HS-27A (cell line): ENCODE results near the gene RMND5B.

Source experiments
- DNase-seq: peaks from one replicate; pipeline ENCODE4 v3.0.0-alpha.2; 2012; ENCODE audit warnings: low read depth, missing footprints

Gene RMND5B

DNA sequence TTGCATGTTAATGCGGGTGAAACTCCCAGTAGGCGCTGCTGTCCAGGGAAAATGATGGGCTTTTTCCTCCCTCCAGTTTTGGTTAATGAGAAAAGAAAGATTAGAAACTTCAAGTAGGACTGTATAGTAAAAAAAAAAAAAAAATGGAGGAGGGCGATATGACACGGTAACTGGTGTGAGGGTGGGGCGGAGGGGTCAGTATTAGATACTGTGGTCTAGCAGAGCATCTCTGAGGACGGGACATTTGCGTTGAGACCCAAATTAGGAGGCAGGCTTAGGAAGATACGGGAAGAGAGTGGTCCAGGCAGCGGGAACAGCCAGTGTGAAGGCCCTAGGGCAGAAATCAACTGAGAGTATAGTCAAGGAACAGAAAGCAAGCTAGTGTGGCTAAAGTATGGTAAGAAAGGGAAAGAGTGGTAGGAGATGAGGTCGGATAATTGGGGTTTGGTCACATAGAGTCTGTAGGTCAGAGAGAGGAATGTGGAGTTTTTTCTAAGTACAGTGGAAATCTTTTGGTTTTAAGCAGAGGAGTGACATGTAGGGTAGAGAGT is 707 bp downstream of the RMND5B start:
- no peak for DNase-seq

DNA sequence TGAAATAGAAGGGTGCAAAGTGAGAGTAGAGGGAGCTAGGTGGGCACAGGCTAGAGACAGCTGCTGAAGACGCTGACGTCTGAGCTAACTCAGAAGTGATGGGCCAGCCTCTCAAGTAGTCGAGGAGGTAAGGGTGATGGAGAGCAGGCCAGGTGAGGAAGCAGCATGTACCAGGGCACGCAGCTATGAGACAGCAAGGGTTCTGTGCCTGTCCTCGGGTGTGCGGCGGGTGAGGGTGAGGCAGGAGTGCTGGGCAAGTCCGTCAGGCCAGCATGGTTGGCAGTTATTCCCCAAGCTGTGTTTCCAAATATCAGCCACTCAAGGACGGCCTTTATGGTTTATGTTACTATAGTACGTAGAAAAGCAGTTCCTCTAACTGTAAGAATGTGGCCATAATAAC is 6.2 kb downstream of the RMND5B start:
- DNase-seq, result no peak

DNA sequence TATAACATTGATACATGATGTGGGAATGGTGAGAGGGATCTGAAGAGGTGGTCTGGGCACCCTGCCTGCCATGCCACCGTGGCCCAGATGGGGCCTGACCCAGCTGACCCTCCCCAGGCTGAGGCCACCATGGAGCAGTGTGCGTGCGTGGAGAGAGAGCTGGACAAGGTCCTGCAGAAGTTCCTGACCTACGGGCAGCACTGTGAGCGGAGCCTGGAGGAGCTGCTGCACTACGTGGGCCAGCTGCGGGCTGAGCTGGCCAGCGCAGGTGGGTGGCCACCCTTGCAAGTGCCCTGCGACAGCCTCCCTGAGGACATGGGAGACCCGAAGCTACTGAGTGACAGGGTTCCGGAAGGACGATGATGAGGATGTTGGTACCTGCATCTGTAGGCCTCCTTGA is 7.2 kb downstream of the RMND5B start:
- no peak for DNase-seq

DNA sequence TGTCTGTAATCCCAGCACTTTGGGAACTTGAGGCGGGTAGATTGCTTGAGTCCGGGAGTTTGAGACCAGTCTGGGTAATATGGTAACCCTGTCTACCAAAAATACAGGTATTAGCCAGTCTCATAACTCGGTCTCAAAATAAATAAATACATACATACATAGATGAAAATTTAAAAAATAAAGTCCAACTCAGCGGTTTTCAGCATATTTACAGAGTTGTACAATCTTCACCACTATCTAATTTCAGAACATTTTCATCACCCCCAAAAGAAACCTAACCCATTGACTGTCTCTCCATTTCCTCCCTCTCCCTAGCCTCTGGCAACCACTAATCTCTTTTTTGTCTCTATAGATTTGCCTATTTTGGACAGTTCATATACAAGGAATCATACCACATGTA is 10.7 kb downstream of the RMND5B start:
- no peak for DNase-seq

DNA sequence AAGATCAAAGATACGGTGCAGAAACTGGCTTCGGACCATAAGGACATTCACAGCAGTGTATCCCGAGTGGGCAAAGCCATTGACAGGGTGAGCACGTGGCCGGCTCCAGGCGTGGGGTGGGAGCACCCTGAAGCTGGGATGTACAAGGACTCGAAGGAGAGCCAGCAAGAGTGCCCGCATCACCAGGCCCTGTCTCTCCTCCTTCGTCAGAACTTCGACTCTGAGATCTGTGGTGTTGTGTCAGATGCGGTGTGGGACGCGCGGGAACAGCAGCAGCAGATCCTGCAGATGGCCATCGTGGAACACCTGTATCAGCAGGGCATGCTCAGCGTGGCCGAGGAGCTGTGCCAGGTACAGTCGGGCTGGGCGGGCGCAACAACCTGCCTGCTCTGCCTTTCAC is 11.8 kb downstream of the RMND5B start:
- no peak for DNase-seq

DNA sequence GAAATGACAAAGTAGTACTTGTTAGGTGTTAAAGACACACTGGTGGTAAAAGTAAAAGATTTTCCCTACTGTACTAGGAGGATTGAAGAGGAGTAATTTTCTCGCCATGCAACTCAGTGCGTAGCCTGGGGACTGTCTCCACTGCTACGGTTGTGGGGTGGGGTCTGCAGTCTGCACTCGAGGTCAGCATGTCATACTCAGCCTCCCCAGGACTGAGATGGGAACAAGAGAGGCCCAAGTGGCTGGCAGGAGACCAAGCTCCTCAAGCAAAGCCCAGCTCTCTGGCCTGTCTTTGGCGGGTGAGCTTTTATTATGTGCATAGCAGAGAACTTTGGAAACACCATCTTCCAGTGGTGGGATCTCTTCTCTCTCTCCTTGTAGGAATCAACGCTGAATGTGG is 12.4 kb downstream of the RMND5B start:
- no peak for DNase-seq

DNA sequence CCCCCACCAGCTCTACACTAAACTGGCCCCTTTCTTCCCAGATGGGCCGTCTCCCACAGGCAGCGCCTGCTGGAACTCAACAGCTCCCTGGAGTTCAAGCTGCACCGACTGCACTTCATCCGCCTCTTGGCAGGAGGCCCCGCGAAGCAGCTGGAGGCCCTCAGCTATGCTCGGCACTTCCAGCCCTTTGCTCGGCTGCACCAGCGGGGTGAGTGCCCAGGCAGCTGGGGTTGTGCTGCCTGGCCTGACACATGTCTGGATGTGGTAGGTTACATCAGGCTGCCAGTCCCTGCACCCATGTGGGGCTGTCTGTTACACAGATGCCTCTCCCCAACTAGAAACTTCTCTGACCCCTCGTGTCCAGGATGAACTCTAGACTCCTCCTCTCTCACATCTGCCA is 13.1 kb downstream of the RMND5B start:
- no peak for DNase-seq

DNA sequence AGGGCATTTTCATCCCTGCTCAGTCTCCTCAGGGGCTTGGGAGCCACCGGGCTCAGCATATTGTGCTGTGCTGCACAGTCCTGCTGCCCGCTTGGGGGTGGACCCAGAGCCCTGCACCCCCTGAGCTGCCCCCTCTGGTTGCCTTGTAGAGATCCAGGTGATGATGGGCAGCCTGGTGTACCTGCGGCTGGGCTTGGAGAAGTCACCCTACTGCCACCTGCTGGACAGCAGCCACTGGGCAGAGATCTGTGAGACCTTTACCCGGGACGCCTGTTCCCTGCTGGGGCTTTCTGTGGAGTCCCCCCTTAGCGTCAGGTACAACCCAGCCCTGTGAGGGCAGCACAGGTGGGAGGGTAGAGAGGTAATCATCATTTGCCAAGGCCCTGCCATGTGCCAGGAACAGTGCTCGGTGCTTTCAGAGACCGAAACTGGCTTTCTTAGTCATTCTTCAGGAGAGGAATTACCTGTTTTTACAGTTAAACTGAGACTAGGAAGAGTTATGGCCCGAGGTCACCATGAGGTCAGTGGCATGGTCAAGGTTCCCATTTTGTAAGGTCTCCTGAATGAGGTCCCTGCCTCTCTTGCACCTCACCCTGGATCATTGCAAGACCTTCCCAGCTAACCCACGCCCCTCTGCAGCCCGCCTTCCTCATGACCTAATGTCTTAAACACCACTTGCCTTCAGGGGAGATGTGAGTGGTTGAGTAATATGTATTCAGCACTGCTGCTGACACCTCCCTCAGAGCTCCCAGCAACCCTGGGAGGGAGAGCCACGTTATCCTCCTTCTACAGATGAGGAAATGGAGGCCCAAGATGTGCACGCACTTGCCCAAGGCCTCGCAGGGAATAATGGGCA is 15.4 kb downstream of the RMND5B start:
- no peak for DNase-seq

DNA sequence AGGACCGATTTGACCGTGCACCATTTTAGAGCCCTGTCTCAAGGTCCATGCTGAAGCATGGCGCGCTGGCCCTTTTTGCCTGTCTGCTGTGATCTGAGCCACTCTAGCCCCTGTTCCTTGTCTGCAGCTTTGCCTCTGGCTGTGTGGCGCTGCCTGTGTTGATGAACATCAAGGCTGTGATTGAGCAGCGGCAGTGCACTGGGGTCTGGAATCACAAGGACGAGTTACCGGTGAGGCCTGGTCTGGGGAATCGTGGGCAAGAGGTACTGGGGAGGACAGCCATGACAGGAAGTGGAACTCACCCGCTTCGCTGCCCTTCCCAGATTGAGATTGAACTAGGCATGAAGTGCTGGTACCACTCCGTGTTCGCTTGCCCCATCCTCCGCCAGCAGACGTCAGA is 16.6 kb downstream of the RMND5B start:
- no peak for DNase-seq

DNA sequence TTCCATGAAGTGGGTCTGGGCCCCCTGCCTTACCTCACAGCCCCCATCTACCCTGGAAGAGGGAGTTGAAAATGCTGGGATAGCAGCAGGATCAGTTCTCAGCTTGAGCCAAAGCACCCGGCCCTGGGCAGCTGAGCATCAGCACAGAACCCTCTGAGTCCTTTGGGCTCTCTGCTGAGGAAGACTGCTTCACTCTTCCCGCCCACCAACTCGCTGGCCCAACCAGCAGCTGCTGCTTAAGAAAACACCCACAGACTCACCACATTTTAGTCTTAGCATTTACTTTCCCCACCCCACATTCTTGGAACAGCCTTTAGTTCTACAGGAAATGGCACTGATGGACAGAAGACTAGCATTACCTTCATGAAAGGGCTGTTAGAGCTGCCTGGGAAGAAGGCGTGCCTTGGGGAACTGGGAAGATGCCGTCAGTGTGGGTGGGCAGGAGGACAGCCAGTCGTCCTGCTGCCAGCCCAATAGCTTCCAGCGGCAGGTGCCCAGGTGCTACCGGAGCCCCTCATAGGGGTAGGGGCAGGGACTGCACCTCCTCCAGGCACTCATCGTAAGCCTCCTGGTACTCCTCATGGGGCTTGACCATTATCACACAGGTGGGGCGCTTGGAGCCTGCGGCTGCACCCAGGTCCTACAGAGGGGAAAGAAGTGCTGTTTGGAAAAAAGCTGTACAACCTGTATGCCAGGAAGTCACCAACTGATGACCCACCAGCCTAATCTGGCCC is 18.6 kb downstream of the RMND5B start:
- DNase-seq, result no peak

DNA sequence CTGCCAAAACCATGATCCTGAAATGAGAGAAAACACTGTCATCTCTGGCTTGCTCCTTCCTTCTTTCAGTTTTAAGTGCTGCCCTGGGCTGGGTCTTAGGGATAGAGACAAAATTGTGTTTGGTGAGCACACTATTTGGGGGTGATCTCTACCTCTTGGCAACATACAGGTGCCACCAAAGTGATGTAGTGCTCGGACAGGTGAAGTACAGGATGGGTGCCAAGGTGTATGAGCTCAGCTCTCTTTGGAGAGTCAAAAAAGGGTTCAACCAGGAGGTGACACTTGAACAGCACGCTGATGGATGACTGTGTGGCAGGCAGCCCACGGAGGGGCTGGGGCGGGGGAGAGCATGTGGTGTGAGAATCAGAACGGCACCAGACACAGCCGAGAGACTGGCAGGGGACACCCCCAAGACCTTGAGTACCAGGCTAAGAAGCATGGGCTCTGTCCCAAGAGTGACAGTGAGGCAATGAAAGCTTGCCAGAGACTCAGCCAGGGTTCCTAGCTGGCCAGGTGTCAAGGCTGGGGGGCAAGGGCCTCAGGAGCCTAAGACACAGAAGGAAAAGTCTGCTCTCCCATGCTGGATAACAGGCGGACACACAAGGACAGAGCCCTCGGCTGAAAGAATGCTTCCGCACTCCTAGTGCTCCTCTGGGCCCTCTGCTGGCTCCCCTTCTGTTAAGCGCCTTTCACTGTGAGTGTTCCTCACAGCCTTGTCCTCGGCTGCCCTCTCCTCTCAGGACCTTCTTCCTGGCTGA is 20.3 kb downstream of the RMND5B start:
- no peak for DNase-seq

DNA sequence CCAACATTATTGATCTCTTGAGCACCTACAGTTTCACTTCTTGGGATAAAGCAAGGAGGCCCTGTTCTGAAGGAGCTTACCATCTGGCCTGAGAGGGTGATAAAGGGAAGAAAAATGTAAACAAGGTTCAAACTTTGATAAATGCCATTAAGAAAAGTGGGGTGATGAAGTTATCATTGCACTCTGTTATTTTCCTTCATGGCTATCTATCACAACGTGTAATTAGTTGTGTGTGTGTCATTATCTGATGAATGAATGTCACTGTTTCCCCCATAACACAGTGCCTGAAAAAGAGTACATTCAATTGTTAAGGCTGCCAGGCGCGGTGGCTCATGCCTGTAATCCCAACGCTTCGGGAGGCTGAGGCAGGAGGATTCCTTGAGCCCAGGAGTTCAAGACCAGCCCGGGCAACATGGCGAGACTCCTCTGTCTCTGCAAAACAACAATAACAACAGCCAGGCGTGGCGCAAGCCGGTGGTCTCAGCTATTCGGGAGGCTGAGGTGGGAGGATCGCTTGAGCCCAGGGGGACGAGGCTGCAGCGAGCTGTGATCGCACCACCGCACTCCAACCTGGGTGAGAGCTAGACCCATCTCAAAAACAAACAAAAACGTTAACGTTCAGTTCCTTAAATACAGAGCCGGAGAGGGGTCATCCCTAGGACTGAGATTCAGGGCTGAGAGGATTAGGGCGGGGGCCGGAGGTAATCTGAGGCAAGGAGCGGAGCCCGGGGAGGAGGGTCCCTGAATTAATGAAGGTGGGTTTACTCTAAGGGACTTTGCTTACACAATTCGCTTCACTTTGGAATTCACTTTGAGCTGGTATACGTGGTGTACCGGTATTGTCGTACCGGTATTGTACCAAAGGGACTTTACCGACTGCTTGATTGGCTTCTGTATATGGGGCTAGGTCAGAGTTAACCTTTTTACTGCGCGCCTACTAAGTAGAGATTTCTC is 22.0 kb downstream of the RMND5B start:
- no peak for DNase-seq

DNA sequence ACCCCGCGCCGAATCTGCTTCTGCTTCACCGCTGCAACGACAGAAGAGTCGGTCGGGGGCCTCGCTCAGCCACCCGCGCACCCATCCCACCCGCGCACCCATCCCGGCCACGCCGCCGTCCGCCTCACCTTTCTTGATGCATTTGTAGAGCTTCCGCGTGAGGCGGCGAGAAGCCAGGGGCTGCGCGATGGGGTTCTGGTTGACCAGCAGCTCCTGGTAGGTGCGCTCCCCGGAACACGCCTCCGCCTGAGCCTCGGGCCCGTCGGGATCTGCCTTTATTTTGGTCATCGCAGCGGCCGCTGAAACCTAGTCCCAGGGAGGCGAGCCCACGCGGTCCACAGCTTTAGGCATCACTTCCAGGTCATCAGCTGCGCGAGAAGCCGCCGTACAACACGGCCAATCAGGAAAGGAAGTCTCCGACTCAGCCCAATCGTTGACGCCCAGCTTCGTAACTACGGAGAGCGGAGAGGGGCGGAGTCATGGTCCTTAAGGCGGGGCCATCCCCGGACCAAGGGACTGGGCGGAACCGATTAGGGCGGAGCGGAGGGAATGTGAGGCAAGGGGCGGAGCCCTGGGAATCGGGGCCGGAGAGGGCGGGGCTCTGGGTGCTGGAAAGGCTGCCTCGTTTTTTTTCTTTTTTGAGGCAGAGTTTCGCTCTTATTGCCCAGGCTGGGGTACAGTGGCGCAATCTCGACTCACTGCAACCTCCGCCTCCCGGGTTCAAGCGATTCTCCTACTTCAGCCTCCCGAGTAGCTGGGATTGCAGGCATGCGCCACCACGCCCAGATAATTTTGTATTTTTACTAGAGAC is 22.9 kb downstream of the RMND5B start, which contains the start of gene NHP2:
NHP2 (minus strand) TSS at position 356 of the 811 bp plus-strand sequence; CDS start at position 288, 68 bp downstream.
- peak; percentile 77 for DNase-seq

DNA sequence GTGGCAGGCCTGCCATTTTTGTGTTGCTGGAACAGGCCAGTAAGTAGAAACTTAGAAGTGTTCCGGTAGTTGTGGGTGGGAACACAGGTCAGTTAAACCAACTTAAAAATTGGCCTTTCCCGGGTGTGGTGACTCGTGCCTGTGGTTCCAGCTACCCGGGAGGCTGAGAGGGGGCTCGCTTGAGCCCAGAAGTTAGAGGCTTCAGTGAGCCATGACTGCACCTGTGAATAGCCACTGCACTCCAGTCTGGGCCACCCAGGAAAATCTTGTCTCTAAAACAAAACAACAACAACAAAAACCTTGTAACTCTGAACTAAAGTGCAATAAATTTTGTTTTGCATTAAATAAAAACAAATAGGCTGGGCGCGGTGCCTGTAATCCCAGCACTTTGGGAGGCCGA is 24.3 kb downstream of the RMND5B start:
- DNase-seq, result no peak

DNA sequence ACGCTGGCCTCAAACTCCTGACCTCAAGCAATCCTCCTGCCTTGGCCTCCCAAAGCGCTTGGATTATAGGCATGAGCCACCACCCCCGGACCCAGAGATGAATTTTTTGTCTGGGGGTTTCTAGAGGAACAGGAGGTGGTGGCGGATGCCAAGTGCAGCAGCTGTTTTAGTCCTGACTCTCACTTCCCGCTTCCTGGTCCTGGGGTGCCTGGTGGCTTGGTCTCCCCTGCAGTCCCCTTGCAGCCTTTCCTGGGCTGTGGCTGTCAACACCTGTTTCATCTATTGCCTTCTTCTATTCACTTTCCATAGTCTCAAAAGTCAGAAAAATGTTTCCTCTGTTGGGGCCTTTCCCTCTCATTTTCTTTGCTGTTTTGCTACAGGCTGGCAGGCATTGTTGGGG is 29.4 kb downstream of the RMND5B start:
- no peak for DNase-seq

DNA sequence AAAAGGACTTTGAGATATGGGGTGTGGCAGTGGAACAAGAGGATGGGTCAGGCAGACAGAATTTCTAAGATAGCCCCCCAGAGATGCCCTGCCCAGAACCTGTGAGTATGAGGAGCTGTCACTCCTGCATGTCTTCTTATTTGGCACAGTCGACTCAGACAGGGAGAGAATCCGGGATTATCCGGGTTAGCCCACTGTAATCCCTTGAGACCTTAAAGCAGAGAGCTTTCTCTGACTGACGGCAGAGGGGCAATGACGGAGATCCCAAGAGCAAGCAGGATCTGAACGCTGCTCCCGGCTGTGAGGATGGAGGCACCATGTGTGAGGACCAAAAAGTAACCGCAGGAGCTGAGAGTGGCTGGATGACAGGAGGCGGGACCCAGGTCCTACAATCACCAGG is 31.7 kb downstream of the RMND5B start:
- DNase-seq, result no peak

DNA sequence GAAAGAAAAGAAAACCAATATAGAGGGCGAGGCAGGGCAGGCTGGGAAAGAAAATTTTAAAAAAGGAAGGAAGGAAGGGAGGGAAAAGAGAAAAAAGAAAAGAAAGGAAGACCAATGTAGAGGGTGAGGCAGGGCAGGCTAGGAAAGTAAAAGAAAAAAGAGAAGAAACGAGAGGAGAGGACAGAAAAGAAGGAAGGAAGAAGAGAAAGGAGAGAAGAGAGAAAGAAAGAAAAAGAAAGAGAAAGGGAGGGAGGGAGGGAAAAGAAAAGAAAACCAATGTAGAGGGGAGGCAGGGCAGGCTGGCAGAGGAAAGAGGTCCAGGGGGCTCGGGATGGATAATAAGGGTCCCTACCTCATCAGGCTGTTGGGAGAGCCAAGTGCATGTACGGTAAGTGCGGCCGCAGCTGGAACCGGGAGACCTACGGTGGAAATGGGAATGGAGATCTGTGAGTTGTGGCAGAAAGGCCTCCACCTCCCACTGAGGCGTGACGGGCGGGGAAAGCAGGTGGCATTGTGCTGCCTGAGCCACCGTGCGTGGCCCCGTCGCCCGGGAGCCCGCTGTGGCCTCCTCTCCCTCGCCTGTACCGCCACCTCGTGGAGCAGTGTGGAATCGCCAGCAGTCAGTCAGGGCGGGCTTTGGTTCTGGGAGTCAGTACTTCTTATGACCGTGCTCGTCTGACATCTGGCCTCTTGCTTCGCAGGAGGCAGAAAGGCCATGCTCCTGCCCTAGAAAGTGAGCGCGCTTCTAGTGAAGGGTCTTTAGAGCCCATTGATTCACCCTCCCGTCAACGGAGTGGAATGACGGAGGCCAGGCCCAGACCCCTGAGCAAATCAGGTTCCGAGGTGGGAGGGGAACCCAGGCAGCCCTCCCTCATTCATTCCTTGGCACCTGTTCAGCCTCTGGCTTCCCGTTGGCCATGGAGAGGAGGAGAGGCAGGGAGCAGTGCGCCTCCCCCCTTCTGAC is 33.2 kb downstream of the RMND5B start:
- no peak for DNase-seq

DNA sequence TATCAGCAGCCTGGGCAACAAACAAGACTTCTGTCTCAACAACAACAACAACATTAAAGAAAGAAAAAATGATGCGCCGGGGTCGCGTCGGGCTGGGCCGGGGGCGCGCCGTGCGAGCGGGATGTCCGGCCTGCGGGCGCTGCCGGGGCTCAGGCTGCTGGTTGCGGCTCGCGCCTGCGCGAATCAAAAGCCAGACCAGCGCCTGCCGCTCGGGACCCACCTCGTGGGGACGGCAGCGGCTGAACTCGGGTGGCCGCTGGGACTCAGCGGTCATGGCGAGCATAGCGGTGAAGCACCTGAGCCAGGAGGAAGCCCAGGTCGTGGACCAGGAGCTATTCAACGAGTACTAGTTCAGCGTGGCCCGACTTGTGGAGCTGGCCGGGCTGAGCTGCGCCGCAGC is 34.8 kb downstream of the RMND5B start:
- DNase-seq, result no peak

DNA sequence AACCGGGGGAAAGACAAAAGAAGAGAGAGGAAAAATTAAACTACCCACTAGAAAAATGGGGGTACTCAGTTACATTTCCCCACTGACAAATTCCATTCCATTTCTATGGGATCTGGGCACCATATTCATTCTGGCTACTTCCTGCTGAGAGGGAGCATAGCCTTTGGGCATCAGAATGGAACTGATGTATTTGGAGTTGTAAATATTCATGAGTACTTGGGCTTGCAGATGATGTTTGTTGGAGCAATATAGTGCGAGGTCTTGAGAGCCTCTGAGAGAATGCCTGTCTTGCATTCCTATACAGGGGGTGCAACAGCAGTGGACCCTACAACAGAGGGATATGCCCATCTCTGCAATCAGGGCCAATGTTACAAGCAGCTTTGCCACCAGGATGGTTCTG is 39.6 kb downstream of the RMND5B start:
- DNase-seq, result no peak
